ENCODE results near the gene LIN7B.

GRCh38 chr19:49109569-49110233 is 4.5 kb upstream of the LIN7B start:
- no peak for TF ChIP-seq GATA2 (IDR thresholded peaks at IDR 0.05; ENCODE audit: low read depth, low read length)
- no peak for TF ChIP-seq GATA3 (IDR thresholded peaks at IDR 0.05; ENCODE audit: low read depth, low read length)
